Measurements from ENCODE around the gene ZNF92. TPM values are rescaled to one million over a fixed set of nuclear protein-coding genes. Genes with fewer than 3 reads are reported as not detected.

ZNF92 gene
- total and polyA plus RNA-seq, 2 of the 13 experiments (the other 11 are each of a cell fraction or from before 2014, with no cell fraction given): 4.0 to 13.2 TPM

DNA sequence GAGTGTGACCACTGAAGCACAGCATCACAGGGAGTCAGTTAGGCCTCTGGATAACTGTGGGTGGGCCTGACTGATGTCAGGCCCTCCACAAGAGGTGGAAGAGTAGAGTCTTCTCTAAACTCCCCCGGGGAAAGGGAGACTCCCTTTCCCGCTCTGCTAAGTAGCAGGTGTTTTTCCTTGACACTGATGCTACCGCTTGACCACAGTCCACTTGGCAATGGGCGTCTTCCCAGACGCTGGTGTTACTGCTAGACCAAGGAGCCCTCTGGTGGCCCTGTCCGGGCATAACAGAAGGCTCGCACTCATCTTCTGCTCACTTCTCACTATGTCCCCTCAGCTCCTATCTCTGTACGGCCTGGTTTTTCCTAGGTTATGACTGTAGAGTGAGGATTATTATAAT is 73.4 kb downstream of the ZNF92 start (continued):
- TF ChIP-seq, protein P1, sequence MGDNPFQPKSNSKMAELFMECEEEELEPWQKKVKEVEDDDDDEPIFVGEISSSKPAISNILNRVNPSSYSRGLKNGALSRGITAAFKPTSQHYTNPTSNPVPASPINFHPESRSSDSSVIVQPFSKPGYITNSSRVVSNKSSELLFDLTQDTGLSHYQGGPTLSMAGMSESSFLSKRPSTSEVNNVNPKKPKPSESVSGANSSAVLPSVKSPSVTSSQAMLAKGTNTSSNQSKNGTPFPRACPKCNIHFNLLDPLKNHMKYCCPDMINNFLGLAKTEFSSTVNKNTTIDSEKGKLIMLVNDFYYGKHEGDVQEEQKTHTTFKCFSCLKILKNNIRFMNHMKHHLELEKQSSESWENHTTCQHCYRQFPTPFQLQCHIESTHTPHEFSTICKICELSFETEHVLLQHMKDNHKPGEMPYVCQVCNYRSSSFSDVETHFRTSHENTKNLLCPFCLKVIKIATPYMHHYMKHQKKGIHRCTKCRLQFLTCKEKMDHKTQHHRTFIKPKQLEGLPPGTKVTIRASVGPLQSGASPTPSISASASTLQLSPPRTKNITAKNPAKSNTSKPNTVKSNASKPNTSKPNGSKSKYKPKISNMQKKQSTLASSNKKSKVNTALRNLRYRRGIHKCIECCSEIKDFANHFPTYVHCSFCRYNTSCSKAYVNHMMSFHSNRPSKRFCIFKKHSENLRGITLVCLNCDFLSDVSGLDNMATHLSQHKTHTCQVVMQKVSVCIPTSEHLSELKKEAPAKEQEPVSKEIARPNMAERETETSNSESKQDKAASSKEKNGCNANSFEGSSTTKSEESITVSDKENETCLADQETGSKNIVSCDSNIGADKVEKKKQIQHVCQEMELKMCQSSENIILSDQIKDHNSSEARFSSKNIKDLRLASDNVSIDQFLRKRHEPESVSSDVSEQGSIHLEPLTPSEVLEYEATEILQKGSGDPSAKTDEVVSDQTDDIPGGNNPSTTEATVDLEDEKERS (CRISPR knock-in tag; IDR thresholded peaks at IDR 0.05): peak; percentile 94
- TF ChIP-seq, protein P2, sequence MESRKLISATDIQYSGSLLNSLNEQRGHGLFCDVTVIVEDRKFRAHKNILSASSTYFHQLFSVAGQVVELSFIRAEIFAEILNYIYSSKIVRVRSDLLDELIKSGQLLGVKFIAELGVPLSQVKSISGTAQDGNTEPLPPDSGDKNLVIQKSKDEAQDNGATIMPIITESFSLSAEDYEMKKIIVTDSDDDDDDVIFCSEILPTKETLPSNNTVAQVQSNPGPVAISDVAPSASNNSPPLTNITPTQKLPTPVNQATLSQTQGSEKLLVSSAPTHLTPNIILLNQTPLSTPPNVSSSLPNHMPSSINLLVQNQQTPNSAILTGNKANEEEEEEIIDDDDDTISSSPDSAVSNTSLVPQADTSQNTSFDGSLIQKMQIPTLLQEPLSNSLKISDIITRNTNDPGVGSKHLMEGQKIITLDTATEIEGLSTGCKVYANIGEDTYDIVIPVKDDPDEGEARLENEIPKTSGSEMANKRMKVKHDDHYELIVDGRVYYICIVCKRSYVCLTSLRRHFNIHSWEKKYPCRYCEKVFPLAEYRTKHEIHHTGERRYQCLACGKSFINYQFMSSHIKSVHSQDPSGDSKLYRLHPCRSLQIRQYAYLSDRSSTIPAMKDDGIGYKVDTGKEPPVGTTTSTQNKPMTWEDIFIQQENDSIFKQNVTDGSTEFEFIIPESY (CRISPR knock-in tag; IDR thresholded peaks at IDR 0.05): peak; percentile 86
- peak; percentile 24; the same call in 1 of the 2 replicates for TF ChIP-seq ZMYM4 (CRISPR knock-in tag; IDR thresholded peaks at IDR 0.05)
- TF ChIP-seq SETDB1 (CRISPR knock-in tag; IDR thresholded peaks at IDR 0.05; ENCODE audit: borderline replicate concordance): peak; percentile 98
- 0 out of 2 replicates have a peak, but pooled peaks have one; percentile 26 for TF ChIP-seq HDAC2 (CRISPR knock-in tag; IDR thresholded peaks at IDR 0.05)
- TF ChIP-seq SALL1 (CRISPR knock-in tag; IDR thresholded peaks at IDR 0.05): 0 out of 2 replicates have a peak, but pooled peaks have one; percentile 35

DNA sequence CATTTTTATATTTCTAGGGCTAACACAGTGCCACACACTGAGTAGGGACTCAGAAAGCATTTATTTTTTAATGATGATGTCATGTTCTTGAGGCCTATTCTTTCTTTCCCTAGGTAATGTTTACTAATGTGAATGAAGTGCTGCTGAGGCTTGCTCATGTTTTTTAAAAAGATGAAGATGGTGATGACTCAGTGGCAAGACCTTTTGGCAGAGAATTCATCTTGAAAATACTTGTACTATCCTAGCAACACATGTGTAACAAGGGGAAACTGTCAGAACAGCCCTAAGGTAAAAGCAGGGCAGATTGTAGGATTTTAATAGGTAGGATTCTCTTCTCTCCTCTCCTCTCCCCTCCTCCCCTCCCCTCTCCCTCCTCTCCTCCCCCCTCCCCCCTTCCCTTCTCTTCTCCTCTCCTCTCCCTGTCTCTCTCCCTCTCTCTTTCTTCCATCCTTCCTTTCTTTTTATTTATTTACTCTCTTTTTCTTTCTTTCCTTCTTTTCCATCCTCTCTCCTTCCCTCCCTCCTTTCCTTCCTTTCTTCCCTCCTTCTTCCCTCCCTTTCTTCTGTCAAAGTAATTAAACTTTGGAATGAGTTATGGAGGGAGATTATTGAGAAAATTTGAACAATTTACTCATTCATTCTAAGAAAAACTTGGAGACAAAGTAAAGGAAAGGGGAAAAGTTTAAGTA is 75.3 kb downstream of the ZNF92 start:
- DNase-seq (ENCODE audit: low spot score): no peak
- BruUV-seq (replicated peaks): no TSS peak
- Histone ChIP-seq H3K27ac (ENCODE audit: extremely low read length, insufficient read depth, low read length) (no peak overlapping the region), H3K36me3 (replicated peaks in 1 of 2; ENCODE audit: control insufficient read depth in 1 of 2, insufficient read depth in 2 of 2, low read length in 2 of 2) (no peaks in the 10 kb centered on the region), H3K4me1 (ENCODE audit: insufficient read depth, low read length) (peaks cover 78% of the 10 kb centered on the region), H3K9ac (ENCODE audit: insufficient read depth, low read depth, low read length) (no peak overlapping the region), H2AFZ (ENCODE audit: low read length) (no peak overlapping the region), H3K79me2 (ENCODE audit: insufficient read depth, low read length) (no peaks in the 10 kb centered on the region), H3K4me3 (replicated peaks in 1 of 3; ENCODE audit: insufficient read depth in 1 of 3, low read depth in 2 of 3, low read length in 3 of 3) (no peak overlapping the region), H4K20me1 (ENCODE audit: insufficient read depth, low read length) (no peaks in the 10 kb centered on the region), H3K4me2 (ENCODE audit: low read depth, low read length) (no peak overlapping the region), H3K9me3 (ENCODE audit: low read length) (peaks cover 11% of the 10 kb centered on the region), H3K27me3 (ENCODE audit: control insufficient read depth in 1 of 2, insufficient read depth in 2 of 2, low read length in 2 of 2) (no peaks in the 10 kb centered on the region)
- intact Hi-C loops (cut with micrococcal nuclease; ENCODE audit: unreplicated experiment): no loop called here
- FAIRE-seq: no peak
- ATAC-seq: no peak
- CTCF ChIA-PET (ENCODE audit: low intra/inter-chr PET ratio, low total read pairs): no interaction called here
- POLR2A ChIA-PET: no interaction called here
- in situ Hi-C loops (cut with HindIII; ENCODE audit: extremely low pct_ligation_motif_present, low pct_unique_long_range_greater_than_20kb): no loop called here
- TF ChIP-seq RAD21 (CRISPR knock-in tag; IDR thresholded peaks at IDR 0.05): no peak
- TF ChIP-seq PCBP1 (IDR thresholded peaks at IDR 0.05; ENCODE audit: borderline replicate concordance, low read depth, low read length): 0 out of 2 replicates have a peak, but pooled peaks have one; percentile 79
- TF ChIP-seq ARNTL (CRISPR knock-in tag; IDR thresholded peaks at IDR 0.05): no peak
- TF ChIP-seq ATF7 (IDR thresholded peaks at IDR 0.05): peak; percentile 83
- no peak for TF ChIP-seq ATF7 (CRISPR knock-in tag; IDR thresholded peaks at IDR 0.05)
- no peak for TF ChIP-seq FOSL1 (CRISPR knock-in tag; IDR thresholded peaks at IDR 0.05; ENCODE audit: borderline replicate concordance)
- TF ChIP-seq MED13 (CRISPR knock-in tag; IDR thresholded peaks at IDR 0.05): no peak
- no peak for TF ChIP-seq SCMH1 (CRISPR knock-in tag; IDR thresholded peaks at IDR 0.05; ENCODE audit: borderline replicate concordance)
- no peak for TF ChIP-seq SMAD9 (CRISPR knock-in tag; IDR thresholded peaks at IDR 0.05)
- TF ChIP-seq, protein P3, sequence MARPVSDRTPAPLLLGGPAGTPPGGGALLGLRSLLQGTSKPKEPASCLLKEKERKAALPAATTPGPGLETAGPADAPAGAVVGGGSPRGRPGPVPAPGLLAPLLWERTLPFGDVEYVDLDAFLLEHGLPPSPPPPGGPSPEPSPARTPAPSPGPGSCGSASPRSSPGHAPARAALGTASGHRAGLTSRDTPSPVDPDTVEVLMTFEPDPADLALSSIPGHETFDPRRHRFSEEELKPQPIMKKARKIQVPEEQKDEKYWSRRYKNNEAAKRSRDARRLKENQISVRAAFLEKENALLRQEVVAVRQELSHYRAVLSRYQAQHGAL (CRISPR knock-in tag; IDR thresholded peaks at IDR 0.05; ENCODE audit: not compliant biosample characterization): no peak
- TF ChIP-seq HNRNPK (IDR thresholded peaks at IDR 0.05; ENCODE audit: low read depth, low read length, poor library complexity, severe bottlenecking): peak; percentile 97
- TF ChIP-seq ZMYM4 (CRISPR knock-in tag; IDR thresholded peaks at IDR 0.05): no peak
- TF ChIP-seq NR1H2 (CRISPR knock-in tag; IDR thresholded peaks at IDR 0.05; ENCODE audit: borderline replicate concordance, low read depth): no peak
